ENCODE data around the gene CCNYL1. TPM values are rescaled to one million over a fixed set of nuclear protein-coding genes. Genes with fewer than 3 reads are reported as not detected.
"Not testable (repeated sequence)": the region's sequence is repeated elsewhere in the genome, so short reads cannot be mapped to it uniquely, and the experiment has no call there.

The CCNYL1 gene
- polyA plus RNA-seq, 2 donors = 12.2 to 14.6 TPM

DNA sequence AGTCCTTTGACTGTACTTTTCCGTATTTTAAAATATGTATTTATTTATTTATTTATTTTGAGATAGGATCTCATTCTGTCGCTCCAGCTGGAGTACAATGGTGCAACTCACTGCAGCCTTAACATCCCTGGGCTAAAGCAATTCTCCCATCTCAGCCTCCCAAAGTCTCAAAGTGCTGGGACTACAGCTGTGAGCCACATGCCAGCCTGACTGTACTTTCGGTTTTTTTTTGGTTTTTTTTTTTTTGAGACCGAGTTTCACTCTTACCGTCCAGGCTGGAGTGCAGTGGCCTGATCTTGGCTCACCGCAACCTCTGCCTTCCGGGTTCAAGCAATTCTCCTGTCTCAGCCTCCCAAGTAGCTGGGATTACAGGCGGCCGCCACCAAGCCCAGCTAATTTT, 28.9 kb upstream of the CCNYL1 start:
- 90 to 91% methylated on average over 9 of the region's 9 CpGs for WGBS, 2 donors
- Histone ChIP-seq H3K9me3 (ENCODE audit: control insufficient read depth in 2 of 2, insufficient read depth in 1 of 2, low read depth in 1 of 2, low read length in 1 of 2) (peaks cover 0 to 3% of the 10 kb centered on the region in 2 donors), H3K27ac (ENCODE audit: low read depth in 2 of 2, low read length in 1 of 2) (no peak overlapping the region), H3K27me3 (ENCODE audit: control insufficient read depth in 1 of 2, insufficient read depth in 2 of 2, low read length in 2 of 2) (peaks cover 0 to 2% of the 10 kb centered on the region in 2 donors), H3K4me1 (ENCODE audit: control insufficient read depth in 2 of 2, insufficient read depth in 2 of 2, low read length in 1 of 2) (peaks cover 0 to 2% of the 10 kb centered on the region in 2 donors), H3K36me3 (ENCODE audit: control insufficient read depth in 2 of 2, insufficient read depth in 2 of 2, low read length in 1 of 2) (no peaks in the 10 kb centered on the region), H3K4me3 (ENCODE audit: low read depth in 1 of 2, low read length in 2 of 2) (no peak overlapping the region)

- 75 to 79% methylated on average over 5 of the region's 5 CpGs for WGBS, 2 donors
- peaks cover 0 to 2% of the 10 kb centered on the region in 2 donors for H3K4me1 ChIP-seq (ENCODE audit: control insufficient read depth in 2 of 2, insufficient read depth in 2 of 2, low read length in 1 of 2)
- no peak overlapping the region for H3K27ac ChIP-seq (ENCODE audit: low read depth in 2 of 2, low read length in 1 of 2)
- H3K4me3 ChIP-seq (ENCODE audit: low read depth in 1 of 2, low read length in 2 of 2) = no peak overlapping the region
- H3K9me3 ChIP-seq (ENCODE audit: control insufficient read depth in 2 of 2, insufficient read depth in 1 of 2, low read depth in 1 of 2, low read length in 1 of 2) = peaks cover 0 to 3% of the 10 kb centered on the region in 2 donors
- H3K27me3 ChIP-seq (ENCODE audit: control insufficient read depth in 1 of 2, insufficient read depth in 2 of 2, low read length in 2 of 2) = peaks cover 0 to 2% of the 10 kb centered on the region in 2 donors
- no peaks in the 10 kb centered on the region for H3K36me3 ChIP-seq (ENCODE audit: control insufficient read depth in 2 of 2, insufficient read depth in 2 of 2, low read length in 1 of 2)
Measured at GRCh38 chr2:207683438-207683837, 28.0 kb upstream of the CCNYL1 start.

- Histone ChIP-seq H3K4me1 (ENCODE audit: control insufficient read depth in 2 of 2, insufficient read depth in 2 of 2, low read length in 1 of 2) (peaks cover 0 to 2% of the 10 kb centered on the region in 2 donors), H3K27me3 (ENCODE audit: control insufficient read depth in 1 of 2, insufficient read depth in 2 of 2, low read length in 2 of 2) (peaks cover 0 to 2% of the 10 kb centered on the region in 2 donors), H3K4me3 (ENCODE audit: low read depth in 1 of 2, low read length in 2 of 2) (no peak overlapping the region), H3K36me3 (ENCODE audit: control insufficient read depth in 2 of 2, insufficient read depth in 2 of 2, low read length in 1 of 2) (no peaks in the 10 kb centered on the region), H3K27ac (ENCODE audit: low read depth in 2 of 2, low read length in 1 of 2) (no peak overlapping the region), H3K9me3 (ENCODE audit: control insufficient read depth in 2 of 2, insufficient read depth in 1 of 2, low read depth in 1 of 2, low read length in 1 of 2) (peaks cover 0 to 3% of the 10 kb centered on the region in 2 donors)
- WGBS, 2 donors = 56% methylated on average over 3 of the region's 3 CpGs
Measured at GRCh38 chr2:207683879-207684627, 27.4 kb upstream of the CCNYL1 start.

DNA sequence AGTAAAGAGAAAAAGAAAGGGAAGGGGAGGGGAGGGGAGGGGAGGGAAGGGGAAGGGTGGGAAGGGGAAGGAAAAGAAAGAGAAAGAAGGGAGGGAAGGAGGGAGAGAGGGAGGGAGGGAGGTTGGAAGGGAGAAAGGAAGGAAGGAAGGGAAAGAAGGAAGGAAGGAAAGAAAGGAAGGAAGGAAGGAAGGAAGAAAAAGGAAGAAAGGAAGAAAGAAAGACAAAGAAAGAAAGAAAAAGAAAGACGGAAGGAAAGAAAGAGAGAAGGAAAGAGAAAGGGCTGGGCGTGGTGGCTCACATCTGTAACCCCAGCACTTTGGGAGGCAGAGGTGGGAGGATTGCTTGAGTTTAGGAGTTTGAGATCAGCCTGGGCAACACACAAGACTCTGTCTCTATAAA, 24.6 kb upstream of the CCNYL1 start:
- Histone ChIP-seq H3K9me3 (ENCODE audit: control insufficient read depth in 2 of 2, insufficient read depth in 1 of 2, low read depth in 1 of 2, low read length in 1 of 2) (no peaks in the 10 kb centered on the region), H3K4me3 (ENCODE audit: low read depth in 1 of 2, low read length in 2 of 2) (no peak overlapping the region), H3K27me3 (ENCODE audit: control insufficient read depth in 1 of 2, insufficient read depth in 2 of 2, low read length in 2 of 2) (no peaks in the 10 kb centered on the region), H3K36me3 (ENCODE audit: control insufficient read depth in 2 of 2, insufficient read depth in 2 of 2, low read length in 1 of 2) (no peaks in the 10 kb centered on the region), H3K4me1 (ENCODE audit: control insufficient read depth in 2 of 2, insufficient read depth in 2 of 2, low read length in 1 of 2) (no peaks in the 10 kb centered on the region), H3K27ac (ENCODE audit: low read depth in 2 of 2, low read length in 1 of 2) (no peak overlapping the region)
- whole genome bisulfite sequencing, 2 donors = 89 to 93% methylated on average over 2 of the region's 2 CpGs

GRCh38 chr2:207688597-207688996, 22.8 kb upstream of the CCNYL1 start:
- no peaks in the 10 kb centered on the region for H3K27me3 ChIP-seq (ENCODE audit: control insufficient read depth in 1 of 2, insufficient read depth in 2 of 2, low read length in 2 of 2)
- no peaks in the 10 kb centered on the region for H3K36me3 ChIP-seq (ENCODE audit: control insufficient read depth in 2 of 2, insufficient read depth in 2 of 2, low read length in 1 of 2)
- no peaks in the 10 kb centered on the region for H3K4me1 ChIP-seq (ENCODE audit: control insufficient read depth in 2 of 2, insufficient read depth in 2 of 2, low read length in 1 of 2)
- no peak overlapping the region for H3K27ac ChIP-seq (ENCODE audit: low read depth in 2 of 2, low read length in 1 of 2)
- H3K4me3 ChIP-seq (ENCODE audit: low read depth in 1 of 2, low read length in 2 of 2) = no peak overlapping the region
- no peaks in the 10 kb centered on the region for H3K9me3 ChIP-seq (ENCODE audit: control insufficient read depth in 2 of 2, insufficient read depth in 1 of 2, low read depth in 1 of 2, low read length in 1 of 2)

GRCh38 chr2:207690845-207691461, 20.5 kb upstream of the CCNYL1 start:
- not testable (repeated sequence) for H3K36me3 ChIP-seq (ENCODE audit: control insufficient read depth in 2 of 2, insufficient read depth in 2 of 2, low read length in 1 of 2); H3K4me3 ChIP-seq (ENCODE audit: low read depth in 1 of 2, low read length in 2 of 2); H3K27ac ChIP-seq (ENCODE audit: low read depth in 2 of 2, low read length in 1 of 2); H3K9me3 ChIP-seq (ENCODE audit: control insufficient read depth in 2 of 2, insufficient read depth in 1 of 2, low read depth in 1 of 2, low read length in 1 of 2); H3K27me3 ChIP-seq (ENCODE audit: control insufficient read depth in 1 of 2, insufficient read depth in 2 of 2, low read length in 2 of 2); H3K4me1 ChIP-seq (ENCODE audit: control insufficient read depth in 2 of 2, insufficient read depth in 2 of 2, low read length in 1 of 2)
- WGBS, 2 donors = 85 to 90% methylated on average over 16 of the region's 16 CpGs

DNA sequence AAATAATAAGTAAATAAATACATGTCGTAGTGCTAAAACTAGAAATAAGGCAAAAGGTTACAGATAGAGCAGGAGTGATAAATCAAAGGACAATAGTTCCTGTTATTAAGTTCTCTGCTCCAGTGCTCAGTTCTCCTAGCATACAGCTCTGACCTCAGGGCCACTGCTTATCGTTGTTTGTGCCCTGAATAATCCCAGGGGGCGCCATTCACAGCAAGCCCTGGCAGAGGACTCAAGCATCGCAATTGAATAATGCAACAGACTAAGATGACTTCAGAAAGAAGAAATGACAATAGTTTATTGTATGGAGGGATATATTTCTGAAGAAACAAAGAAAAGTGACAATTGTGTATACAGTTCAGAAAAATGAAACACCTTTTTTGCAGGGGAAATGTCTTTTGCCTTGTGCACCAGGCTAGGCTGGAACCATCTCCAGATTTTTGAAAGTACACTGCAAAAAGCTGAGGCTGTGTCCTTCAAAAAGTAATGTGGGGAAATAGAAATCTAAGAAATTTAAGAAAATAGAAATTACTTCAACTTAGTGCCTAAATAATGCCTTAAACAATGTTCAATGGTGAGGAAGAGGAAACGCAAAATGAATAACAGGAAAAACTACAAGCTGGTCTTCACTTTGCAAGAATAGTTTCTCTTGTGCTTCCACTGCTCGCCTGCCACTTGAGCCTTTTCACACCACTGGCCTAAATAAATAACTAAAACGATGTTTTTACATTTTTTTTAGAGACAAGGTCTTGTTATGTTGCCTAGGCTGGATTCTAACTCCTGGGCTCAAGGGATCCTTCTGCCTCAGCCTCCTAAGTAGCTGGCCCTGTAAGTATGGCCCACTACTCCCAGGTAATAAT, 19.0 kb upstream of the CCNYL1 start:
- no peaks in the 10 kb centered on the region for H3K27me3 ChIP-seq (ENCODE audit: control insufficient read depth in 1 of 2, insufficient read depth in 2 of 2, low read length in 2 of 2)
- WGBS, 2 donors = 44 to 48% methylated on average over 7 of the region's 7 CpGs
- H3K4me3 ChIP-seq (ENCODE audit: low read depth in 1 of 2, low read length in 2 of 2) = no peak overlapping the region
- H3K27ac ChIP-seq (ENCODE audit: low read depth in 2 of 2, low read length in 1 of 2) = peak overlapping the region in 1 of 2 donors; percentile 31
- H3K4me1 ChIP-seq (ENCODE audit: control insufficient read depth in 2 of 2, insufficient read depth in 2 of 2, low read length in 1 of 2) = no peaks in the 10 kb centered on the region
- H3K36me3 ChIP-seq (ENCODE audit: control insufficient read depth in 2 of 2, insufficient read depth in 2 of 2, low read length in 1 of 2) = no peaks in the 10 kb centered on the region
- no peaks in the 10 kb centered on the region for H3K9me3 ChIP-seq (ENCODE audit: control insufficient read depth in 2 of 2, insufficient read depth in 1 of 2, low read depth in 1 of 2, low read length in 1 of 2)

GRCh38 chr2:207693641-207694249, 17.7 kb upstream of the CCNYL1 start:
- no peak overlapping the region for H3K4me3 ChIP-seq (ENCODE audit: low read depth in 1 of 2, low read length in 2 of 2)
- no peaks in the 10 kb centered on the region for H3K9me3 ChIP-seq (ENCODE audit: control insufficient read depth in 2 of 2, insufficient read depth in 1 of 2, low read depth in 1 of 2, low read length in 1 of 2)
- H3K27ac ChIP-seq (ENCODE audit: low read depth in 2 of 2, low read length in 1 of 2) = peak overlapping the region in 1 of 2 donors; percentile 16
- no peaks in the 10 kb centered on the region for H3K36me3 ChIP-seq (ENCODE audit: control insufficient read depth in 2 of 2, insufficient read depth in 2 of 2, low read length in 1 of 2)
- H3K4me1 ChIP-seq (ENCODE audit: control insufficient read depth in 2 of 2, insufficient read depth in 2 of 2, low read length in 1 of 2) = no peaks in the 10 kb centered on the region
- H3K27me3 ChIP-seq (ENCODE audit: control insufficient read depth in 1 of 2, insufficient read depth in 2 of 2, low read length in 2 of 2) = no peaks in the 10 kb centered on the region
- WGBS, 2 donors = 46 to 50% methylated on average over 4 of the region's 4 CpGs

DNA sequence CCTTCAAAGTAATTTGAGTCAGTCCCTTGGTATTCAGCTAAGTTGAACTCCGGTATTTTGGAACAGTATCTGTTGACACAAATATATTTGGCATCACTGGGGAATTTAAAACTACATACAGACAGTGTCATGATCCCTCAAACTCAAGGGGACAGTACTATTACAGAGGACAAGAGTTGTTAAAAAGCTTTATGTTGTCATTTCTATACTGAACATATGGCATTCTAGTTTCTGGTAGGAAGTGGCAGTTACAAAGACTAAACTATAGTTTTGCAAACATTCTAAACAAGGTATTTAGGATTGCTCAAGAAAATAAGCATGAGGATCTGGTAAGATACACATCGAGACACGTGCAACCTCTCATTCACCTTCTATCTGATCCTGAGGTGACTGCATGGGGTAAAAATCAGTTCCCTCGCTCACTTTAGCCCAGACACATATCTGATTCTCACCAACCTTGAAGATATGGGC, 16.6 kb upstream of the CCNYL1 start:
- H3K27ac ChIP-seq (ENCODE audit: low read depth in 2 of 2, low read length in 1 of 2) = no peak overlapping the region
- H3K27me3 ChIP-seq (ENCODE audit: control insufficient read depth in 1 of 2, insufficient read depth in 2 of 2, low read length in 2 of 2) = no peaks in the 10 kb centered on the region
- no peak overlapping the region for H3K4me3 ChIP-seq (ENCODE audit: low read depth in 1 of 2, low read length in 2 of 2)
- WGBS, 2 donors = 61 to 66% methylated on average over 4 of the region's 4 CpGs
- no peaks in the 10 kb centered on the region for H3K4me1 ChIP-seq (ENCODE audit: control insufficient read depth in 2 of 2, insufficient read depth in 2 of 2, low read length in 1 of 2)
- H3K36me3 ChIP-seq (ENCODE audit: control insufficient read depth in 2 of 2, insufficient read depth in 2 of 2, low read length in 1 of 2) = no peaks in the 10 kb centered on the region
- H3K9me3 ChIP-seq (ENCODE audit: control insufficient read depth in 2 of 2, insufficient read depth in 1 of 2, low read depth in 1 of 2, low read length in 1 of 2) = no peaks in the 10 kb centered on the region

Measured in esophagus (tissue), 2 donors.